GM23338 (cell line): ENCODE measurements around the gene NID2. TPM values are rescaled to one million over a fixed set of nuclear protein-coding genes. Genes with fewer than 3 reads are reported as not detected.

Experiments
- ATAC-seq: fragments of 200-7000 bp; cut with Tn5 transposase; 3 replicates; pipeline ENCODE4 v1.9.1; 2020
- DNase-seq: peaks from one replicate; pipeline ENCODE4 v3.0.0-alpha.2; 2015; ENCODE audit warnings: low spot score
- H2AFZ ChIP-seq: fragments of 200-600 bp; sonication (generic); 2 replicates; pipeline ENCODE4 v1.8.0; 2016; ENCODE audit warnings: antibody characterized with exemption, mild to moderate bottlenecking, moderate library complexity
- H3F3A ChIP-seq: fragments of 200-600 bp; sonication (generic); replicated peaks from 2 replicates; pipeline ENCODE4 v1.8.0; 2017; ENCODE audit warnings: antibody characterized with exemption, mixed run types, low read depth
- H3K27ac ChIP-seq: fragments of 200-600 bp; sonication (generic); 2 replicates; pipeline ENCODE4 v1.6.1; 2016; ENCODE audit warnings: low read depth
- H3K27me3 ChIP-seq: fragments of 200-600 bp; sonication (generic); 2 replicates; pipeline ENCODE4 v1.8.0; 2016; ENCODE audit warnings: mild to moderate bottlenecking, mixed run types, moderate library complexity; ENCODE audit not compliant: insufficient read depth
- H3K36me3 ChIP-seq: fragments of 200-600 bp; sonication (generic); 2 replicates; pipeline ENCODE4 v1.8.0; 2016; ENCODE audit warnings: mild to moderate bottlenecking; ENCODE audit not compliant: insufficient read depth
- H3K4me1 ChIP-seq: fragments of 200-600 bp; sonication (generic); 2 replicates; pipeline ENCODE4 v1.8.0; 2016; ENCODE audit warnings: mild to moderate bottlenecking, moderate library complexity; ENCODE audit not compliant: insufficient read depth
- H3K4me2 ChIP-seq: fragments of 200-600 bp; sonication (generic); 2 replicates; pipeline ENCODE4 v1.7.1; 2017; ENCODE audit warnings: mixed run types
- H3K4me3 ChIP-seq: fragments of 200-600 bp; sonication (generic); 2 replicates; pipeline ENCODE4 v1.6.1; 2016; ENCODE audit warnings: mixed run types
- H3K79me2 ChIP-seq: fragments of 200-600 bp; sonication (generic); replicated peaks from 2 replicates; pipeline ENCODE4 v1.8.0; 2017; ENCODE audit warnings: mild to moderate bottlenecking; ENCODE audit not compliant: insufficient read depth
- H3K9me2 ChIP-seq: fragments of 200-600 bp; sonication (generic); 2 replicates; pipeline ENCODE4 v1.8.0; 2017; ENCODE audit not compliant: insufficient read depth
- H4K20me1 ChIP-seq: fragments of 200-600 bp; sonication (generic); replicated peaks from 2 replicates; pipeline ENCODE4 v1.8.0; 2017; ENCODE audit warnings: mild to moderate bottlenecking; ENCODE audit not compliant: insufficient read depth
- H3K27ac Mint-ChIP-seq: 2 replicates; pipeline ENCODE4 v1.8.0; 2020; ENCODE audit warnings: inconsistent platforms, mild to moderate bottlenecking, moderate library complexity, mixed read lengths
- H3K27me3 Mint-ChIP-seq: 3 replicates; pipeline ENCODE4 v1.8.0; 2022; ENCODE audit warnings: low read depth, mild to moderate bottlenecking, moderate library complexity, mixed read lengths, inconsistent platforms; ENCODE audit not compliant: insufficient read depth, poor library complexity
- H3K36me3 Mint-ChIP-seq: 3 replicates; pipeline ENCODE4 v1.8.0; 2021; ENCODE audit warnings: low read depth, mild to moderate bottlenecking, inconsistent platforms, moderate library complexity, mixed read lengths
- H3K4me1 Mint-ChIP-seq: 3 replicates; pipeline ENCODE4 v1.8.0; 2020; ENCODE audit warnings: mild to moderate bottlenecking, inconsistent platforms, mixed read lengths
- H3K4me3 Mint-ChIP-seq: 3 replicates; pipeline ENCODE4 v1.8.0; 2021; ENCODE audit warnings: moderate library complexity, mild to moderate bottlenecking, inconsistent platforms, mixed read lengths
- H3K9me3 Mint-ChIP-seq: 3 replicates; pipeline ENCODE4 v1.8.0; 2020; ENCODE audit warnings: moderate library complexity, mild to moderate bottlenecking, inconsistent platforms, mixed read lengths
- EZH2 ChIP-seq: fragments of 200-600 bp; sonication (generic); IDR thresholded peaks from one replicate; pipeline ENCODE4 v1.8.0; 2017; ENCODE audit warnings: antibody characterized with exemption, mild to moderate bottlenecking, low read depth; ENCODE audit not compliant: unreplicated experiment
- EZH2phosphoT487 ChIP-seq: fragments of 200-600 bp; sonication (generic); IDR thresholded peaks from one replicate; pipeline ENCODE4 v1.8.1; 2018; ENCODE audit warnings: antibody characterized with exemption; ENCODE audit not compliant: unreplicated experiment
- JUNB ChIP-seq: IDR thresholded peaks from one replicate; pipeline ENCODE4 v1.6.1; 2016; ENCODE audit warnings: antibody characterized with exemption; ENCODE audit not compliant: unreplicated experiment
- NANOG ChIP-seq: IDR thresholded peaks from 2 replicates; pipeline ENCODE4 v1.6.1; 2016; ENCODE audit warnings: antibody characterized with exemption, borderline replicate concordance
- POLR2AphosphoS5 ChIP-seq: IDR thresholded peaks from 2 replicates; pipeline ENCODE4 v1.6.1; 2016; ENCODE audit warnings: antibody characterized with exemption, low read depth
- REST ChIP-seq: IDR thresholded peaks from one replicate; pipeline ENCODE4 v1.6.1; 2018; ENCODE audit warnings: antibody characterized with exemption; ENCODE audit not compliant: unreplicated experiment
- STAT1 ChIP-seq: IDR thresholded peaks from one replicate; pipeline ENCODE4 v1.6.1; 2016; ENCODE audit warnings: antibody characterized with exemption; ENCODE audit not compliant: unreplicated experiment
- ZNF114 ChIP-seq: fragments of 250-450 bp; sonication (Bioruptor Pico); IDR thresholded peaks from 2 replicates; pipeline ENCODE4 v1.5.0; 2020; ENCODE audit warnings: mild to moderate bottlenecking, moderate library complexity
- ZNF331 ChIP-seq: fragments of 250-450 bp; sonication (Bioruptor Pico); IDR thresholded peaks from 2 replicates; pipeline ENCODE4 v1.5.0; 2020; ENCODE audit warnings: low read depth, mild to moderate bottlenecking, moderate library complexity
- ZNF462 ChIP-seq: fragments of 250-450 bp; sonication (Bioruptor Pico); IDR thresholded peaks from 2 replicates; pipeline ENCODE4 v1.5.0; 2020; ENCODE audit warnings: mild to moderate bottlenecking, moderate library complexity
- polyA plus RNA-seq: library from polyadenylated mRNA; unstranded; fragments of >200 nt; fragmentation: Nextera tagmentation; extraction: Ambion mirVana; gene quantifications from 2 replicates; pipeline ENCODE4 v1.2.1, GENCODE V29; 2016
- total RNA-seq: library from RNA; depleted of rRNA; stranded (reverse); fragments of >200 nt; shearing (Covaris generic); gene quantifications from 2 replicates; pipeline ENCODE4 v1.2.3, GENCODE V29; 2014
- TF ChIP-seq, protein P1 (sequence below): IDR thresholded peaks from 2 replicates; pipeline ENCODE4 v1.6.1; 2016; ENCODE audit warnings: antibody characterized with exemption
- TF ChIP-seq, protein P2 (sequence below), 2 experiments: fragments of 200-600 bp in 1 of 2; sonication (generic) in 1 of 2; conservative IDR thresholded peaks; 2 replicates each; pipeline versions ENCODE4 v1.5.1 to v1.6.1; 2016 to 2017; ENCODE audit warnings: antibody characterized with exemption in 2 of 2, low read depth in 2 of 2, mild to moderate bottlenecking in 2 of 2, moderate library complexity in 1 of 2

NID2 gene
- total and polyA plus RNA-seq, 2 experiments from 2014 or later, result 4.3 to 10.4 TPM

DNA sequence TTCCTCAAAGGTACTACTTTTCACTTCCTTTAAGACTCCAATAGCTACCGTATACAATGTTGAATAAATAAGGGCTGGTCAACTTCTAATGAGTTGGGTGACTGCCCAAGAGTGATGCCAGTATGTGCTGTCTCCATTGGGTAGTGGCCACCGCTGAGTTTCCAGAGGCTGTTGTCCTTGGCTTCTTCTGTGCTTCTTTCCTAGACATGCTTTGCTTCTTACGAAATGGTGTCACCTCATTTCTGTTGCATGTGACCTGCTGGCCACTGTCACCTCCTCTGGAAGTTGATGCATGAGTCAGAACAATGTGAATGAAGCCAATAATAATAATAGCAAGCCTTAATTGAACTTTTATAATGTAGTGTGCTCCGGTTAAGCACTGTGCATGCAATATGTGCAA lies 7.5 kb upstream of the NID2 start (continued):
- TF ChIP-seq ZNF462 (CRISPR knock-in tag), result no peak
- no peak for TF ChIP-seq STAT1
- TF ChIP-seq NANOG, result no peak
- TF ChIP-seq EZH2phosphoT487, result no peak
- TF ChIP-seq ZNF331, result no peak
- TF ChIP-seq JUNB, result no peak
- TF ChIP-seq, protein P1, sequence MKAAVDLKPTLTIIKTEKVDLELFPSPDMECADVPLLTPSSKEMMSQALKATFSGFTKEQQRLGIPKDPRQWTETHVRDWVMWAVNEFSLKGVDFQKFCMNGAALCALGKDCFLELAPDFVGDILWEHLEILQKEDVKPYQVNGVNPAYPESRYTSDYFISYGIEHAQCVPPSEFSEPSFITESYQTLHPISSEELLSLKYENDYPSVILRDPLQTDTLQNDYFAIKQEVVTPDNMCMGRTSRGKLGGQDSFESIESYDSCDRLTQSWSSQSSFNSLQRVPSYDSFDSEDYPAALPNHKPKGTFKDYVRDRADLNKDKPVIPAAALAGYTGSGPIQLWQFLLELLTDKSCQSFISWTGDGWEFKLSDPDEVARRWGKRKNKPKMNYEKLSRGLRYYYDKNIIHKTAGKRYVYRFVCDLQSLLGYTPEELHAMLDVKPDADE, result no peak
- no peak for TF ChIP-seq POLR2AphosphoS5
- no peak for TF ChIP-seq ZNF114 (CRISPR knock-in tag)

DNA sequence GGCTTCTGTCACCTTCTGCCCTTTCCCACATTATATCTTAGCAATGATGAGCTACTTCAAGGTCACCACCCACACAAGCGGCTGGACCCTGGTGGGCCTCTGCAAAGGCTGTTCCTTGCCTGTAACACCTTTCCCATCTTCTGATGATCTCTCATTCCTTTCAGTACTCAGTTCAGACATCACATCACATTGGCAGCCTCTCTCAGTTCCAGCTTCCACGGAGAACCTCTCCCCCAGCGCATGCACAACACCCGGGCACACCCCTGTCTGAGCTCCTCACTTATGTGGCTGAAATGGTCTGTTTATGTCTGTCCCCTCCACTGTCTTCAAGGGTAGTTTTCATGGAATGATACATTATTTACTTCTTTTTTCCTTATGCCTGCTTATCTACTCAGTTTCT lies 6.5 kb upstream of the NID2 start:
- Histone ChIP-seq H3K27me3 (peaks cover 13% of the 10 kb centered on the region), H3K36me3 (no peaks in the 10 kb centered on the region), H3K27ac (no peak overlapping the region), H4K20me1 (no peaks in the 10 kb centered on the region), H3F3A (no peaks in the 10 kb centered on the region), H2AFZ (no peak overlapping the region), H3K79me2 (no peaks in the 10 kb centered on the region), H3K9me2 (no peaks in the 10 kb centered on the region), H3K4me1 (peaks cover 3% of the 10 kb centered on the region; the same call in 1 of the 2 replicates), H3K4me2 (no peak overlapping the region), H3K4me3 (no peak overlapping the region)
- Mint-ChIP-seq H3K36me3 (no peaks in the 10 kb centered on the region), H3K27ac (no peak overlapping the region), H3K9me3 (no peaks in the 10 kb centered on the region), H3K4me1 (peaks cover 11% of the 10 kb centered on the region), H3K27me3 (peaks cover 16% of the 10 kb centered on the region), H3K4me3 (no peak overlapping the region)
- no peak for ATAC-seq
- no peak for DNase-seq
- TF ChIP-seq, protein P2, sequence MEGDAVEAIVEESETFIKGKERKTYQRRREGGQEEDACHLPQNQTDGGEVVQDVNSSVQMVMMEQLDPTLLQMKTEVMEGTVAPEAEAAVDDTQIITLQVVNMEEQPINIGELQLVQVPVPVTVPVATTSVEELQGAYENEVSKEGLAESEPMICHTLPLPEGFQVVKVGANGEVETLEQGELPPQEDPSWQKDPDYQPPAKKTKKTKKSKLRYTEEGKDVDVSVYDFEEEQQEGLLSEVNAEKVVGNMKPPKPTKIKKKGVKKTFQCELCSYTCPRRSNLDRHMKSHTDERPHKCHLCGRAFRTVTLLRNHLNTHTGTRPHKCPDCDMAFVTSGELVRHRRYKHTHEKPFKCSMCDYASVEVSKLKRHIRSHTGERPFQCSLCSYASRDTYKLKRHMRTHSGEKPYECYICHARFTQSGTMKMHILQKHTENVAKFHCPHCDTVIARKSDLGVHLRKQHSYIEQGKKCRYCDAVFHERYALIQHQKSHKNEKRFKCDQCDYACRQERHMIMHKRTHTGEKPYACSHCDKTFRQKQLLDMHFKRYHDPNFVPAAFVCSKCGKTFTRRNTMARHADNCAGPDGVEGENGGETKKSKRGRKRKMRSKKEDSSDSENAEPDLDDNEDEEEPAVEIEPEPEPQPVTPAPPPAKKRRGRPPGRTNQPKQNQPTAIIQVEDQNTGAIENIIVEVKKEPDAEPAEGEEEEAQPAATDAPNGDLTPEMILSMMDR (conservative IDR thresholded peaks at IDR 0.05; ENCODE audit: low read depth in 2 of 2), result no peak
- TF ChIP-seq ZNF331, result no peak
- TF ChIP-seq REST, result no peak
- no peak for TF ChIP-seq EZH2
- no peak for TF ChIP-seq ZNF114 (CRISPR knock-in tag)
- no peak for TF ChIP-seq STAT1
